Activated naive CD4-positive, alpha-beta T cell treated with anti-CD3 and anti-CD28 coated beads, Interleukin-2, amount 50 U/mL, for 72 hours (primary cell): ENCODE data around the gene EMILIN3. TPM values are rescaled to one million over a fixed set of nuclear protein-coding genes. Genes with fewer than 3 reads are reported as not detected.
"Not testable (repeated sequence)": the region's sequence is repeated elsewhere in the genome, so short reads cannot be mapped to it uniquely, and the experiment has no call there.

Experiments used
- ATAC-seq, 2 donors: fragments of 150-1000 bp; cut with Tn5 transposase; 2 replicates each; pipeline ENCODE4 v1.10.0; 2021; ENCODE audit warnings: mild to moderate bottlenecking in 2 of 2, moderate library complexity in 2 of 2
- DNase-seq, 2 donors: peaks; one replicate each; pipeline ENCODE4 v3.0.0; 2021 to 2022; ENCODE audit warnings: low spot score in 2 of 2
- H3K27ac Mint-ChIP-seq, 2 donors: one replicate each; pipeline ENCODE4 v1.8.0; 2022; ENCODE audit warnings: mild to moderate bottlenecking in 2 of 2, mixed read lengths in 2 of 2
- H3K36me3 Mint-ChIP-seq, 2 donors: one replicate each; pipeline ENCODE4 v1.8.0; 2022; ENCODE audit warnings: mixed read lengths in 2 of 2
- H3K9me3 Mint-ChIP-seq, 2 donors: one replicate each; pipeline ENCODE4 v1.8.0; 2022; ENCODE audit warnings: mixed read lengths in 2 of 2
- total RNA-seq, 2 donors: library from RNA; stranded (reverse); gene quantifications; one replicate each; pipeline ENCODE4 v1.2.3, GENCODE V29; 2022

Gene EMILIN3
- total RNA-seq, 2 donors from 2014 or later, result 0.27 TPM; not detected in 1

- Mint-ChIP-seq H3K36me3 (peaks cover 0 to 4% of the 10 kb centered on the region in 2 donors), H3K27ac (peak within 1 kb of the TSS; percentile 88 to 96), H3K9me3 (no peaks in the 10 kb centered on the region)
- ATAC-seq (peak; percentile 90 to 98), DNase-seq (peak; percentile 92 to 98)
These were observed 48.9 kb downstream of the EMILIN3 start, which contains the start of gene ZHX3 for GRCh38 chr20:41317546-41318270. Gene ZHX3 (minus strand): TSS chr20:41317731. CDS start chr20:41204916, 112,815 bp downstream.

- Mint-ChIP-seq H3K27ac (peak overlapping the region; percentile 88 to 96), H3K9me3 (no peaks in the 10 kb centered on the region), H3K36me3 (peaks cover 0 to 4% of the 10 kb centered on the region in 2 donors)
- ATAC-seq, result peak; percentile 74 to 75
- DNase-seq, result peak; percentile 59 to 67
These were observed 49.7 kb downstream of the EMILIN3 start for GRCh38 chr20:41316602-41317545.

DNA sequence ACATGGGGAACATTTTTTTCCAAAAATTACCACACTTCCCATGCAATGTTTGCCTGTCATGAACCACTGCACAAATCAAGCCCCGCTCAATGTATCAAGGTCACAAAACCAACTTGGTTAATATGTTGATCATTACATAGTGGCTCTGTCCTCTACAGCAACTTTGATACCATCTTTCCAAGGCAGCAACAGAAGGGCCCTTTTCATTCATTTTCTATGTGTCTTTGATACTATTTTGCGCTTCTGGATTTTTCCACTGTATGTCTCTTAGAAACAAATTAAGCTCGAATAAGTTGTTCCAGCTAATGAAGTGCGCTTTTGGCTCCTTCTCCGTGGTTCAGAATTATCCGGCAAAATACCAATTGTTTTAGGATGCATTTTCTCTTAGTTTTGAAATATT lies 50.6 kb downstream of the EMILIN3 start:
- H3K9me3 Mint-ChIP-seq, result no peaks in the 10 kb centered on the region
- H3K27ac Mint-ChIP-seq, result peak overlapping the region in 1 of 2 donors; percentile 88
- ATAC-seq, result no peak
- peaks cover 0 to 4% of the 10 kb centered on the region in 2 donors for H3K36me3 Mint-ChIP-seq
- no peak for DNase-seq

DNA sequence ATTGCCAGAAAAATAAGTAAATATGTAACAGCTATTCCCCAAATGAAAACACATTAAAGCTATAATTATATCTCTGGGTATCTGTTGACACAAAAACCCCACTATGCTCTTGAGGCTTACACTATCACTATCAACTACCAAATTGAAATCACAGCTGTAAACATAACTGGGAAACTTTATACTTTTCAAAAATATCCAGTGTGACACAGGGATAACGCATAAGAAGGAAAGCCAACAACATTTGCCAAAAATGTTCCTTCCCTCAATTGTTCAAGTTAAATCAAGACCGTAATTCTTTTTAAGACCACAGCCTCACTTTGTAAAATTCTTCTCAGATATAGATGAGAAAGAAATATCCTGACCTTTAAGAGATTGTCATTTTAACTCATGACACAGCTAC lies 52.2 kb downstream of the EMILIN3 start:
- Mint-ChIP-seq H3K9me3 (no peaks in the 10 kb centered on the region), H3K27ac (no peak overlapping the region), H3K36me3 (peaks cover 0 to 8% of the 10 kb centered on the region in 2 donors)
- ATAC-seq, result no peak
- DNase-seq, result no peak

DNA sequence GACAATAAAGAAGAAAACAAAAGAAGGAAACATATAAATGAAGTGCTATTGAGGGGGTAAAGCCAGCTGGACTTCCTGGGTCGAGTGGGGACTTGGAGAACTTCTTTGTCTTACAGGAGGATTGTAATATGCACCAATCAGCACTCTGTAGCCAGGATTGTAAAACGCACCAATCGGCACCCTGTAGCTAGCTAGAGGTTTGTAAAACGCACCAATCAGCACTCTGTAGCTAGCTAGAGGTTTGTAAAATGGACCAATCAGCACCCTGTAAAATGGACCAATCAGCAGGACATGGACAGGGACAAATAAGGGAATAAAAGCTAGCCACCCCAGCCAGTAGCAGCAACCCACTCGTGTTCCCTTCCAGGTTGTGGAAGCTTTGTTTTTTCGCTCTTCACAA lies 54.6 kb downstream of the EMILIN3 start:
- H3K9me3 Mint-ChIP-seq, H3K36me3 Mint-ChIP-seq, DNase-seq, ATAC-seq, H3K27ac Mint-ChIP-seq: not testable (repeated sequence)

Other genes starting within 250 kb of the EMILIN3 start
- 100 to 1,000 TPM; 153 to 348 TPM for gene PLCG1, start 229.3 kb downstream of the EMILIN3 start, total RNA-seq
- gene ZHX3, start 49.1 kb downstream of the EMILIN3 start, total RNA-seq, result 10 to 100 TPM in 1 of 2 donors, 1 to 10 TPM in 1; 8.2 to 10.1 TPM
- gene LPIN3, start 26.0 kb downstream of the EMILIN3 start, total RNA-seq, result 1 to 10 TPM; 4.4 to 5.1 TPM